ENCODE results near the gene ZMYND11.

The ZMYND11 gene

DNA sequence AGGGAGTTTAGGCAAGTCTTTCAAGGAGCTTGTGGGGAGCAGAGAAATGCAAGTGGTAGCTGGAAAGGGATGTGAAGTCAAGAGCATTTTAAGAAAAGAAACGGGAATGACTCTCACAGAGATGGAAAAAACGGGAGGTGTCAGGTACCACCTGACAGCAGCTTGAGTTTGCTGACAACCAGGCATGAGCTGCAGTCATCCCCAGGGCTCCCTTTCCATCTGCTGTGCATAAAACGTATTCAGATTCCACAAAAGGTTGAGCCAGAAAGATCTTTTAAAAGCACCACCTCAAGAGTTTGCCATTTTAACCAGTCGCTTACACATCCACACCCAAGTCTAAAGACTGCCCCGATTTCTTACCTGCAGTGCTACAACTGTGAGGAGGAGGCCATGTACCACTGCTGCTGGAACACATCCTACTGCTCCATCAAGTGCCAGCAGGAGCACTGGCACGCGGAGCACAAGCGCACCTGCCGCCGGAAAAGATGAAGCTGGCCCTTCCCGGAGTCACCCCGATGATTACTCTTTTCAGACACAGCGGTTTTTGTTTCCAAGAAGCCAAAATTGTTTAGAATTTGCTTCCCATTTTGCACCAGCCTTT, 116.8 kb downstream of the ZMYND11 start:
- no peaks in the 10 kb centered on the region for H3K4me1 ChIP-seq (ENCODE audit: control insufficient read depth, insufficient read depth, low read length)
- H3K27ac ChIP-seq (ENCODE audit: extremely low read depth, low read depth, low read length): no peak overlapping the region
- ChIA-PET POLR2A (no interaction called here), CTCF (no interaction called here)
- H3K36me3 ChIP-seq (ENCODE audit: control insufficient read depth in 2 of 2, insufficient read depth in 1 of 2, low read length in 2 of 2): peaks cover 26 to 43% of the 10 kb centered on the region in 2 experiments
- no peak overlapping the region for H3K4me3 ChIP-seq (ENCODE audit: low read depth, low read length)
- TF ChIP-seq ZFHX2 (tag by site-specific recombination; conservative IDR thresholded peaks at IDR 0.05) (no peak), ZNF341 (tag by site-specific recombination; IDR thresholded peaks at IDR 0.05; ENCODE audit: low read depth) (no peak), ZNF202 (tag by site-specific recombination; IDR thresholded peaks at IDR 0.05; ENCODE audit: borderline replicate concordance) (no peak), ZNF2 (tag by site-specific recombination; IDR thresholded peaks at IDR 0.05) (no peak), ZNF830 (tag by site-specific recombination; IDR thresholded peaks at IDR 0.05; ENCODE audit: low read depth) (no peak), KLF9 (tag by site-specific recombination; IDR thresholded peaks at IDR 0.05; ENCODE audit: low read depth) (no peak), KLF16 (tag by site-specific recombination; IDR thresholded peaks at IDR 0.05) (no peak), ZNF366 (tag by site-specific recombination; conservative IDR thresholded peaks at IDR 0.05) (no peak), ZNF48 (tag by site-specific recombination; IDR thresholded peaks at IDR 0.05) (no peak), FEZF1 (tag by site-specific recombination; IDR thresholded peaks at IDR 0.05) (no peak), ZNF670 (tag by site-specific recombination; IDR thresholded peaks at IDR 0.05; ENCODE audit: low read depth) (no peak), ZSCAN30 (tag by site-specific recombination; IDR thresholded peaks at IDR 0.05) (no peak), ZBTB20 (tag by site-specific recombination; IDR thresholded peaks at IDR 0.05) (no peak), ZNF274 (IDR thresholded peaks at IDR 0.05; ENCODE audit: low read length) (no peak), ZNF274 (tag by site-specific recombination; IDR thresholded peaks at IDR 0.05; ENCODE audit: borderline replicate concordance) (no peak)
- TF ChIP-seq, protein P1, sequence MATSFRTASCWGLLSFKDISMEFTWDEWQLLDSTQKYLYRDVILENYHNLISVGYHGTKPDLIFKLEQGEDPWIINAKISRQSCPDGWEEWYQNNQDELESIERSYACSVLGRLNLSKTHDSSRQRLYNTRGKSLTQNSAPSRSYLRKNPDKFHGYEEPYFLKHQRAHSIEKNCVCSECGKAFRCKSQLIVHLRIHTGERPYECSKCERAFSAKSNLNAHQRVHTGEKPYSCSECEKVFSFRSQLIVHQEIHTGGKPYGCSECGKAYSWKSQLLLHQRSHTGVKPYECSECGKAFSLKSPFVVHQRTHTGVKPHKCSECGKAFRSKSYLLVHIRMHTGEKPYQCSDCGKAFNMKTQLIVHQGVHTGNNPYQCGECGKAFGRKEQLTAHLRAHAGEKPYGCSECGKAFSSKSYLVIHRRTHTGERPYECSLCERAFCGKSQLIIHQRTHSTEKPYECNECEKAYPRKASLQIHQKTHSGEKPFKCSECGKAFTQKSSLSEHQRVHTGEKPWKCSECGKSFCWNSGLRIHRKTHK (tag by site-specific recombination; IDR thresholded peaks at IDR 0.05): no peak
- TF ChIP-seq, protein P2, sequence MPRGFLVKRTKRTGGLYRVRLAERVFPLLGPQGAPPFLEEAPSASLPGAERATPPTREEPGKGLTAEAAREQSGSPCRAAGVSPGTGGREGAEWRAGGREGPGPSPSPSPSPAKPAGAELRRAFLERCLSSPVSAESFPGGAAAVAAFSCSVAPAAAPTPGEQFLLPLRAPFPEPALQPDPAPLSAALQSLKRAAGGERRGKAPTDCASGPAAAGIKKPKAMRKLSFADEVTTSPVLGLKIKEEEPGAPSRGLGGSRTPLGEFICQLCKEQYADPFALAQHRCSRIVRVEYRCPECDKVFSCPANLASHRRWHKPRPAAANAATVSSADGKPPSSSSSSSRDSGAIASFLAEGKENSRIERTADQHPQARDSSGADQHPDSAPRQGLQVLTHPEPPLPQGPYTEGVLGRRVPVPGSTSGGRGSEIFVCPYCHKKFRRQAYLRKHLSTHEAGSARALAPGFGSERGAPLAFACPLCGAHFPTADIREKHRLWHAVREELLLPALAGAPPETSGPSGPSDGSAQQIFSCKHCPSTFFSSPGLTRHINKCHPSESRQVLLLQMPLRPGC (tag by site-specific recombination; IDR thresholded peaks at IDR 0.05): no peak
- TF ChIP-seq, protein P3, sequence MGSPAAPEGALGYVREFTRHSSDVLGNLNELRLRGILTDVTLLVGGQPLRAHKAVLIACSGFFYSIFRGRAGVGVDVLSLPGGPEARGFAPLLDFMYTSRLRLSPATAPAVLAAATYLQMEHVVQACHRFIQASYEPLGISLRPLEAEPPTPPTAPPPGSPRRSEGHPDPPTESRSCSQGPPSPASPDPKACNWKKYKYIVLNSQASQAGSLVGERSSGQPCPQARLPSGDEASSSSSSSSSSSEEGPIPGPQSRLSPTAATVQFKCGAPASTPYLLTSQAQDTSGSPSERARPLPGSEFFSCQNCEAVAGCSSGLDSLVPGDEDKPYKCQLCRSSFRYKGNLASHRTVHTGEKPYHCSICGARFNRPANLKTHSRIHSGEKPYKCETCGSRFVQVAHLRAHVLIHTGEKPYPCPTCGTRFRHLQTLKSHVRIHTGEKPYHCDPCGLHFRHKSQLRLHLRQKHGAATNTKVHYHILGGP (tag by site-specific recombination; IDR thresholded peaks at IDR 0.05): no peak
- no peaks in the 10 kb centered on the region for H3K9me3 ChIP-seq (ENCODE audit: control insufficient read depth, insufficient read depth, low read depth, low read length)

DNA sequence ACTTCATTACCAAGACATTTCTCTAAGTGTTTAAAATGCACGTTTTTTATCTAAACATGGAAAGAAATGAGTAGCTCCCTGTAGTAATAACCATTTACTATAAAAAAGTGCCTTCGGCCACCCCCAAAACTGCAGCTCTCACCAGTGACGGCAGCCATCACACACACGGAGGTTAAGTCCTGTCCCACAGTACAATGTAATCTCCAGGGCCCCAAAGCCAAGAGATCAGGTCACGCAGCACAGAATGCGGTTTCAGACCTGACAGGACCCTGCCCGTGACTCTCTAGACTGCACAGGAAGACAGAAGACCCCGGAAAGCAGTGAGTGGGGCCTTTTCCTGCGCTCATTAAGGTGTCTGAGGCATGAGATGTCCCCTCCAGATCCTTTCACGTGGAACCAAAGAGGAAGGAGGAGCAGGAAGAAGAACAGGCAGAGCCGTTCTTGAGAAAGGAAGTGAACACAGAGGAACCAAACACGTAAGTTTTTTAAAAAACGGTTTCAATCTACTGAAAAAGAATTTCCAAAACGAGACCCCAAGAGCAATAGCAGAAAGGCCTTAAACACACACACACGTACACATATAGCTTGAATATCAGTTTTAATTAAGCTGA, 125.7 kb downstream of the ZMYND11 start:
- CTCF ChIA-PET: interaction anchor here (0.6 kb wide), 1 partner anchor 45 kb away, joined by 3 read pairs; no protein-coding TSS in a partner anchor
- Histone ChIP-seq H3K4me1 (ENCODE audit: control insufficient read depth, insufficient read depth, low read length) (no peaks in the 10 kb centered on the region), H3K4me3 (ENCODE audit: low read depth, low read length) (no peak overlapping the region), H3K36me3 (ENCODE audit: control insufficient read depth in 2 of 2, insufficient read depth in 1 of 2, low read length in 2 of 2) (no peaks in the 10 kb centered on the region), H3K9me3 (ENCODE audit: control insufficient read depth, insufficient read depth, low read depth, low read length) (no peaks in the 10 kb centered on the region), H3K27ac (ENCODE audit: extremely low read depth, low read depth, low read length) (no peak overlapping the region)
- POLR2A ChIA-PET: no interaction called here
- TF ChIP-seq ZNF560 (tag by site-specific recombination; IDR thresholded peaks at IDR 0.05; ENCODE audit: borderline replicate concordance) (no peak), MYNN (tag by site-specific recombination; IDR thresholded peaks at IDR 0.05; ENCODE audit: borderline replicate concordance) (no peak), HOXC10 (CRISPR knock-in tag; IDR thresholded peaks at IDR 0.05) (no peak), ZFP41 (tag by site-specific recombination; IDR thresholded peaks at IDR 0.05; ENCODE audit: borderline replicate concordance) (no peak), ZNF596 (tag by site-specific recombination; IDR thresholded peaks at IDR 0.05) (no peak), ZNF600 (tag by site-specific recombination; IDR thresholded peaks at IDR 0.05) (no peak), ZNF335 (tag by site-specific recombination; conservative IDR thresholded peaks at IDR 0.05) (no peak), ZNF174 (tag by site-specific recombination; IDR thresholded peaks at IDR 0.05) (no peak)
- TF ChIP-seq, protein P4, sequence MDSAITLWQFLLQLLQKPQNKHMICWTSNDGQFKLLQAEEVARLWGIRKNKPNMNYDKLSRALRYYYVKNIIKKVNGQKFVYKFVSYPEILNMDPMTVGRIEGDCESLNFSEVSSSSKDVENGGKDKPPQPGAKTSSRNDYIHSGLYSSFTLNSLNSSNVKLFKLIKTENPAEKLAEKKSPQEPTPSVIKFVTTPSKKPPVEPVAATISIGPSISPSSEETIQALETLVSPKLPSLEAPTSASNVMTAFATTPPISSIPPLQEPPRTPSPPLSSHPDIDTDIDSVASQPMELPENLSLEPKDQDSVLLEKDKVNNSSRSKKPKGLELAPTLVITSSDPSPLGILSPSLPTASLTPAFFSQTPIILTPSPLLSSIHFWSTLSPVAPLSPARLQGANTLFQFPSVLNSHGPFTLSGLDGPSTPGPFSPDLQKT (IDR thresholded peaks at IDR 0.05; ENCODE audit: borderline replicate concordance, low read depth, low read length): no peak
